Sigmoid colon (tissue), 4 donors: ENCODE data around the gene RAD23B.

Experiments used
- EP300 ChIP-seq, 4 donors: sonication (generic); formaldehyde crosslinking; IDR thresholded peaks; one replicate each; pipeline ENCODE4 v1.6.1; 2017; ENCODE audit warnings: antibody characterized with exemption in 4 of 4
- POLR2A ChIP-seq, 2 donors: fragments of 450-650 bp; IDR thresholded peaks; one replicate each; pipeline ENCODE4 v1.6.1; 2016; ENCODE audit warnings: antibody characterized with exemption in 2 of 2, mild to moderate bottlenecking in 2 of 2, moderate library complexity in 2 of 2
- TF ChIP-seq, protein P1 (sequence below), 4 experiments: fragments of 450-650 bp in 3 of 4; fragments of 200-600 bp in 1 of 4; IDR thresholded peaks; one replicate each; pipeline ENCODE4 v1.5.1; 2016 to 2019; ENCODE audit warnings: antibody characterized with exemption in 4 of 4, mild to moderate bottlenecking in 3 of 4, moderate library complexity in 2 of 4

DNA sequence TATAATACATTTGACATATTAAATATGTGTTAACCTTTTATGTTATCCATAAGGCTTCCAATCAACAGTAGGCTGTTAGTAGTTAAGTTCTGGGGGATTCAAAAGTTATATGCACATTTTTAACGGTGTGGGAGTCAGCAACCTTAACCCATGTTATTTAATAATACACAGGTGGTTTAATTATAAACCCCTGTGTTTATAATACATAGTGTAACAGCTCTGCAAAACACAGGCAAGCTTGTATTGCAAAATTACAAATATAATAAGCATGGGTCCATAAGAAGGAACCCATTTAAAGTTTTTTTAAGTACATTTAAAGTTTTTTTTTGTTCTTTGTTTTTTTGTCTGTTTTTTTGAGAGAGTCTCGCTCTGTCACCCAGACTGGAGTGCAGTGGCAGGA is 14.5 kb upstream of the RAD23B start:
- TF ChIP-seq POLR2A (IDR thresholded peaks at IDR 0.05), result no peak
- TF ChIP-seq, protein P1, sequence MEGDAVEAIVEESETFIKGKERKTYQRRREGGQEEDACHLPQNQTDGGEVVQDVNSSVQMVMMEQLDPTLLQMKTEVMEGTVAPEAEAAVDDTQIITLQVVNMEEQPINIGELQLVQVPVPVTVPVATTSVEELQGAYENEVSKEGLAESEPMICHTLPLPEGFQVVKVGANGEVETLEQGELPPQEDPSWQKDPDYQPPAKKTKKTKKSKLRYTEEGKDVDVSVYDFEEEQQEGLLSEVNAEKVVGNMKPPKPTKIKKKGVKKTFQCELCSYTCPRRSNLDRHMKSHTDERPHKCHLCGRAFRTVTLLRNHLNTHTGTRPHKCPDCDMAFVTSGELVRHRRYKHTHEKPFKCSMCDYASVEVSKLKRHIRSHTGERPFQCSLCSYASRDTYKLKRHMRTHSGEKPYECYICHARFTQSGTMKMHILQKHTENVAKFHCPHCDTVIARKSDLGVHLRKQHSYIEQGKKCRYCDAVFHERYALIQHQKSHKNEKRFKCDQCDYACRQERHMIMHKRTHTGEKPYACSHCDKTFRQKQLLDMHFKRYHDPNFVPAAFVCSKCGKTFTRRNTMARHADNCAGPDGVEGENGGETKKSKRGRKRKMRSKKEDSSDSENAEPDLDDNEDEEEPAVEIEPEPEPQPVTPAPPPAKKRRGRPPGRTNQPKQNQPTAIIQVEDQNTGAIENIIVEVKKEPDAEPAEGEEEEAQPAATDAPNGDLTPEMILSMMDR (IDR thresholded peaks at IDR 0.05), result no peak
- TF ChIP-seq EP300 (IDR thresholded peaks at IDR 0.05), result no peak
